Muscle layer of duodenum (tissue), 2 donors: ENCODE measurements around the gene SMC4.

Experiments used
- H3K27ac ChIP-seq: one replicate; pipeline ENCODE4 v1.7.0; 2013; ENCODE audit warnings: mild to moderate bottlenecking, low read length
- H3K27me3 ChIP-seq: one replicate; pipeline ENCODE4 v1.7.0; 2013; ENCODE audit warnings: low read depth, mild to moderate bottlenecking, control low read depth, low read length
- H3K36me3 ChIP-seq, 2 donors: one replicate each; pipeline ENCODE4 v1.7.0; 2013; ENCODE audit warnings: low read length in 2 of 2, control low read depth in 1 of 2, mild to moderate bottlenecking in 1 of 2; ENCODE audit not compliant: insufficient read depth in 2 of 2, control insufficient read depth in 1 of 2
- H3K4me1 ChIP-seq, 2 donors: one replicate each; pipeline ENCODE4 v1.7.0; 2013; ENCODE audit warnings: low read length in 2 of 2, mild to moderate bottlenecking in 2 of 2, control low read depth in 1 of 2, moderate library complexity in 1 of 2; ENCODE audit not compliant: insufficient read depth in 2 of 2, control insufficient read depth in 1 of 2
- H3K4me3 ChIP-seq, 2 donors: one replicate each; pipeline ENCODE4 v1.7.0; 2013; ENCODE audit warnings: low read length in 2 of 2, low read depth in 1 of 2, mild to moderate bottlenecking in 1 of 2
- H3K9me3 ChIP-seq, 2 donors: one replicate each; pipeline ENCODE4 v1.7.0; 2013; ENCODE audit warnings: low read length in 2 of 2, control low read depth in 1 of 2, mild to moderate bottlenecking in 1 of 2; ENCODE audit not compliant: control insufficient read depth in 1 of 2
- donor health status: healthy.

Gene SMC4

DNA sequence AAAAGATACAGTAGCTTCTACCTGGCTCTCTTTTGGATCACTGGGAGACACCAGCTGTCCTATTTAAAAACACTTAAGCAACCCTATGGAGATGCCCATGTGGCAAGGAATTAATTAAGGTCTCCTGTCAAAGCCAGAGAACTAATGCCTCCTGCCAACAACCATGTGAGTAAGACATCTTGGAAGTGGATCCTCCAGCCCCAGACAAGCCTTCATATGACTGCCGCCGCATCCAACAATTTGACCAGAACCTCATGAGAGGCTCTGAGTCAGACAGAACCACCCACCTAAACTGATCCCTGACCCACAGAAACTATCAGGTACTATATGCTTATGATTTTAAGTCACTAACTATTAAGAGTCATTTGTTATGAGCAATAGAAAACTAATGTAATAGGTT is 22.8 kb upstream of the SMC4 start:
- Histone ChIP-seq H3K27me3 (no peaks in the 10 kb centered on the region), H3K4me3 (no peak overlapping the region), H3K36me3 (peaks cover 11 to 17% of the 10 kb centered on the region in 2 donors), H3K27ac (no peak overlapping the region), H3K9me3 (no peaks in the 10 kb centered on the region), H3K4me1 (no peaks in the 10 kb centered on the region)

DNA sequence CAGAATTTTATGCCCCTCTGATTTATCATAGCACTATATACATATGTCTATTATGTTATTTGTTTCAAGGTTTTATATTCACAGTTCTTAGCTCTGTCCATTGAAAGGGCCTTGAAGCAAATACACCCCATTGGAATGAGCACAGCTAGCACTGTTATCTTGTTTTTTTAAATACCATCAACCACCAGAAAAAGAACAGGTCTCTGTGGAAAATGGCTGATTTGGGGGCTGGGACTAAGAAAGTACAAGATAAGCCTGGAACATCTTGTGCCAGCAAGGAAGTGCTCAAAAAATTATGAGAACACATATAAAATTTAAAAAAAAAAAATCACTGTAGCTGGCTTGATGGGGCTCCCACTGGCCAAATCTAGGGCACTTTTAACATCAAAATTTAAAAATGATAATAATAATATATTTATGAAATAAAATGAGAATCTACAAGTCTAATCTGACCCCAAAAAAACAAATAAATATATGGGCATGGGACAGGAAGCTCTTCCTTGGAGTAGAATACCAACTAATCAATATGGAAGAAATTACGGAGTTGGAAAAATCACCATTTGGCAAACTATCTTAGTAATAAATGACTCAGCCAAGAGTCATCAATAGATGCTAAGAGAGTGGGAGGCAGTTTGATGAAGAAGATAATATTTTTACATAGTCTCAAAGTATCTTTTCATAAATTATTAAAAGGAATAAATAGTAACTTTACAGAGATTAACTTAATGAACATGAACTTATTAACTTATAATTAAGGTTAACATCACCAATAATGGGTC is 20.9 kb upstream of the SMC4 start:
- Histone ChIP-seq H3K27me3 (no peaks in the 10 kb centered on the region), H3K27ac (no peak overlapping the region), H3K4me1 (no peaks in the 10 kb centered on the region), H3K4me3 (no peak overlapping the region), H3K9me3 (no peaks in the 10 kb centered on the region), H3K36me3 (peaks cover 11 to 17% of the 10 kb centered on the region in 2 donors)

DNA sequence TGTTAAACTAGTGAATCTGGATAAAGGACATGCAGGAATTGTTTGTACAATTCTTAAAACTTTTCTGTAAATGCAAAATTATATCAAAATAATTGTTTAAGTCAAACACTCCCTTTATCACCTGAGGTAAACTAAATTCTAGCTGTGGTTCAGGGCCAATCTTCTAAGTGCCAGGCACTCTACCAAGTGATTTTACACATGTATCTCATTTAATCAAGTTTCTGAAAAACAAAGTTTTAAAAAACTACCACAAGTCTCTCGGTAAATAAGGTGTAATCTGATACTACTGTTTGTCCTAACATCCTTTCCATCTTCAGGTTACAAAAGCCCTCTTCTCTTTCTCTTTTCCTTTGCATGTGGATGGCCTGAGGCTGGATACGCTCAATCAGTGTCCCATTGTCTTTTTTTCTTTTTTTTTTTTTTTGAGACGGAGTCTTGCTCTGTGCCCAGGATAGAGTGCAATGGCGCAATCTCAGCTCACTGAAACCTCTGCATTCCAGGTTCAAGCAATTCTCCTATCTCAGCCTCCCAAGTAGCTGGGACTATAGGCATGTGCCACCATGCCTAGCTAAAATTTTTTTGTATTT is 19.7 kb upstream of the SMC4 start:
- H3K36me3 ChIP-seq = peaks cover 10 to 11% of the 10 kb centered on the region in 2 donors
- no peaks in the 10 kb centered on the region for H3K27me3 ChIP-seq
- no peak overlapping the region for H3K27ac ChIP-seq
- no peak overlapping the region for H3K4me3 ChIP-seq
- no peaks in the 10 kb centered on the region for H3K4me1 ChIP-seq
- H3K9me3 ChIP-seq = no peaks in the 10 kb centered on the region

DNA sequence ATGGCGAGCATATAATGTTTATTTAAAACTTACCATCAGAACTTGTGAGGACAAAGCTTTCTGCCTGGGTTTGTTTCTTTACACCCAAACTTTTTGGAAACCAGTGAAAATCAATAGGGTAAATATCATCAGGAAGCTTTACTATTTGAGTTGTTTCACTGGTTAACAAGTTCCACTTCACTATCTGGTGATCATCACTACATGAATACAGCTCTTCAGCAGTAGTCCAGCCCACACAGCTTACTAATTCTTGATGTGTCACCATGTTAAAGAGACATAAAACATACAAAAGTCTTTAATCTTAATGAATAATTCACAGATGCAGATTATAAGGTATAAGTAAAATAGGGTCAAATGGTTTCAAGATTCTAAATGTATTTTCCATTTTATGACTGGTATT is 18.0 kb upstream of the SMC4 start:
- H3K27ac ChIP-seq = no peak overlapping the region
- H3K27me3 ChIP-seq = no peaks in the 10 kb centered on the region
- H3K4me1 ChIP-seq = no peaks in the 10 kb centered on the region
- H3K36me3 ChIP-seq = peaks cover 4 to 6% of the 10 kb centered on the region in 2 donors
- no peak overlapping the region for H3K4me3 ChIP-seq
- no peaks in the 10 kb centered on the region for H3K9me3 ChIP-seq

DNA sequence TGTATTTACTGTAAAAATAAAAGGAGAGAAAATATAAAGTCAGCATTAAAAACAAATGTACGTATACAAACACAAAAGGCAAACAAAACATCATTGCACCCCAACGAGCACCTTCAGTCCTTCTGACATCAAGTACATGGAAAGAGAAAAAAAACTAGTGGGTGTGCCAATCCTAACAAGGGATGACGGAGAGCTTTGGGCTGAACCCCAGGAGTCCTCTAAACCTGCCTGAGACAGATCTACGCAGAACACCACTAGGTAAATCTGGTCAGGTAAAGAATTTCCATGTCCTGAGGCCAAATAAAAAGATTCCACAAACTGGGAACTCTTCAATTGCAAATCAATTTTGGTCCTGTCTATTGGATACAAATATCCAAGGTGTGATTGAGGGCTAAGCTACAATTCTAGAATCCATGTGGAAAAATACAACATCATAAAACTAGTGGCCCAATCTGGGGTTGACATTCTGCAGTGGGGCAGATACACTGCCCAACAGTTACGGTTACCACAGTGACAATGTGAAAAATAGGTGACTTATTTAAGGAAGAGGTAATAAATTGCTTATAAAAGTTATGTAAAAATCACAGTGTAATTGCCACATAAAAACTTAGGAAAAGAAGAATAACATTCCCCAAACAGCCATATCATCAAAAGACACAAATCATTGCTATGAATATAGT is 14.7 kb upstream of the SMC4 start:
- H3K36me3 ChIP-seq = no peaks in the 10 kb centered on the region
- no peaks in the 10 kb centered on the region for H3K27me3 ChIP-seq
- no peak overlapping the region for H3K27ac ChIP-seq
- H3K4me1 ChIP-seq = no peaks in the 10 kb centered on the region
- H3K4me3 ChIP-seq = no peak overlapping the region
- H3K9me3 ChIP-seq = no peaks in the 10 kb centered on the region

DNA sequence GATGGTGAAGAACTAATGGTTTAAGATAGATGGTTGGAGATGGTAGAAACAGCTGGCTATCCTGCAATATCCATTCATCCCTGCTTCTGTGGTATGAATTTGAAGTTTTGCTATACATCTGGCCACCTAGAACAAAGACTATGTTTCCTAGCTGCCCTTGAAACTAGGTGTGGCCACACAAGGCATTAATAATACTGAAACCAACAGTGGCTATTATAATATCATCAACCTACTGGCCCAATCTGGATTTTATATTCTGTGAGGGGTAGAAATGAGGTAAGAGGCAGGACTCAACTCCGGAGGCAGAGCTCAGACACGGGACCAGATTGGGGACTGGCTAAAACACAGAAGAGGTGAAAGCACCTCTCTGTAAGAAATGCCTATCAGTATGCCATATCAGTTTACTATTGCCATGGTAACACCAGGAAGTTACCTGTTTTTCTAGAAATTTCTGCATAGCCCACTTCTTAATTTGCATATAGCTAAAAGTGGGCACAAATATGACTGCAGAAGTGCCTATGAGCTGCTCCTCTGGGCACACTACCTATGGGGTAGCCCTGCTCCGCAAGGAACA is 8.8 kb upstream of the SMC4 start:
- H3K4me1 ChIP-seq = no peaks in the 10 kb centered on the region
- no peak overlapping the region for H3K4me3 ChIP-seq
- H3K27me3 ChIP-seq = no peaks in the 10 kb centered on the region
- no peaks in the 10 kb centered on the region for H3K36me3 ChIP-seq
- no peaks in the 10 kb centered on the region for H3K9me3 ChIP-seq
- H3K27ac ChIP-seq = no peak overlapping the region

DNA sequence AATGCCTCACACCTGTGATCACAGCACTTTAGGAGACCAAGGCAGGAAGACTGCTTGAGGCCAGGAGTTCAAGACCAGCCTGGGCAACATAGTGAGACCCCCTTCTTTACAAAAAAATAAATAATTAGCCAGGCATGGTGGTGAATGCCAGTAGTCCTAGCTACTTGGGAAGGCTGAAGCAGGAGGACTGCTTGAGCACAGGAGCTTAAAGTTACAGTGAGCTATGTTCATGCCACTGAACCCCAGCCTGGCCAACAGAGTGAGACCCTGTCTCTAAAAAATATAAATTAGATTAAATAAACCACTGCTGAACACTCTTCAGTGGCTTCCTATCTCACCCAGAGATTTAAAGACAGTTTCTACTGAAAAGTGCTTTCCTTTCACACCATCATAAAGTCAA is 6.7 kb upstream of the SMC4 start:
- H3K4me1 ChIP-seq = peaks cover 0 to 1% of the 10 kb centered on the region in 2 donors
- H3K27ac ChIP-seq = no peak overlapping the region
- no peaks in the 10 kb centered on the region for H3K27me3 ChIP-seq
- H3K4me3 ChIP-seq = no peak overlapping the region
- H3K9me3 ChIP-seq = no peaks in the 10 kb centered on the region
- no peaks in the 10 kb centered on the region for H3K36me3 ChIP-seq

DNA sequence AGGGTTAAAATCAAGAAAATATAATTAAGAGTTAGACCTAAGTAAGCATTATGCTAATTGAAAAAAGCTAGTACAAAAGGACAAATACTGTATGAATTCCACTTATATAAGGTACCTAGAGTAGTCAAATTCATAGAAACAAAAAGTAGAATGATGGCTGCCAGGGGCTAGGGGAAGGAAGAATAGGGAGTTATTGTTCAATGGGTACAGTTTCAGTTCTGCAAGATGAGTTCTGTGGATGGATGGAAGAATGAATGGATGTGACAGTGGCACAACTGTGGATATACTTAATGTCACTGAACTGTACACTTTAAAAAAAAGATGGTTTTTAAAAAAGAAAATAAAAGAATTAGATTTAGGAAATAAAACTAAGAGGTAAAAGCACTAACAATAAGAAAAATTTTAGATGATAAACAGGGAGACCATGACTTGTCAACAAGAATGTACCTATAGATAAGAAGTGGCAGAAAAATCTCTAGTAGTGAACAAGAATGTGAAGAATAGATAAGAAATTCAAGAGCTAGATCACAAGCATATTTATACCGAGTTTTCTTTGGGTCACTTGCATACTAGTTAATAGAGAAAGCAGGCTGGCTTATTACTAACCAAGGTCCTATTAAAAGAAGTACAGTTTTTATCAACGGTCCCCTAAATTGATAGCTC is 6.0 kb upstream of the SMC4 start:
- no peaks in the 10 kb centered on the region for H3K9me3 ChIP-seq
- H3K27ac ChIP-seq = no peak overlapping the region
- H3K4me3 ChIP-seq = no peak overlapping the region
- no peaks in the 10 kb centered on the region for H3K36me3 ChIP-seq
- peaks cover 0 to 8% of the 10 kb centered on the region in 2 donors for H3K4me1 ChIP-seq
- H3K27me3 ChIP-seq = no peaks in the 10 kb centered on the region

DNA sequence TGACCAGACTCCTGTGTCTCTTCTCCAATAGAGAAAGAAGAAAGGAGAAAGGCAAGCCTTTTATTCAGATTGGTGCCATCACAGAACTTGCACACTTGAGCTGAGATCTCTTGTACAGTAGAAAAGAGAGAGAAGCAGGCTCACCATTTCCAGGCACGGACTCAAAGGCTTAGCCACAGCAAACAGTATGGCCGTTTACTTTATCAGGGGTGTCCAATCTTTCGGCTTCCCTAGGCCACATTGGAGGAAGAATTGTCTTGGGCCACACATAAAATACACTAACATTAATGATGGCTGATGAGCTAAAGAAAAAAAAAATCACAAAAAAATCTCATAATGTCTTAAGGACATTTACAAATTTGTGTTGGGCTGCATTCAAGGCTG is 5.4 kb upstream of the SMC4 start:
- Histone ChIP-seq H3K36me3 (no peaks in the 10 kb centered on the region), H3K27ac (no peak overlapping the region), H3K4me1 (peaks cover 0 to 8% of the 10 kb centered on the region in 2 donors), H3K9me3 (no peaks in the 10 kb centered on the region), H3K27me3 (no peaks in the 10 kb centered on the region), H3K4me3 (no peak overlapping the region)

DNA sequence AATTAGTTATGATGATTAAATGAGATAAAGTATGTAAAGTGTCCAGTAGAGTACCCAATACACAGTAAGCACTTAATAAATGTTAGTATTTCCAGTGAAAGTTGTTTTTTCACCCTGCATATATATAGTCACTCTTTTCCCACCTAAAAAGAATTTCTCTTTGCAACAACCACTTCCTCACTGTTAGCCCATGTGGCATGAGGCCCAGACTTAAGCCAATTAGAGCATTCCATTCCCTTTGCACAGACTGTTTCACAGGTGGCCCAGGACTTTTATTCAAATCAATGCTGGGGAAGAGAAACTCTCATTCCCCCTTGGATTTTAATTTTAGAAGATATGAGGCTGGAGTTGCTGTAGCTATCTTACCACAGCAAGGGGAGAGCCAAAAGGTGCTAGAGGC is 4.2 kb upstream of the SMC4 start:
- Histone ChIP-seq H3K9me3 (no peaks in the 10 kb centered on the region), H3K27ac (no peak overlapping the region), H3K27me3 (no peaks in the 10 kb centered on the region), H3K4me3 (no peak overlapping the region), H3K4me1 (peaks cover 0 to 10% of the 10 kb centered on the region in 2 donors), H3K36me3 (no peaks in the 10 kb centered on the region)

DNA sequence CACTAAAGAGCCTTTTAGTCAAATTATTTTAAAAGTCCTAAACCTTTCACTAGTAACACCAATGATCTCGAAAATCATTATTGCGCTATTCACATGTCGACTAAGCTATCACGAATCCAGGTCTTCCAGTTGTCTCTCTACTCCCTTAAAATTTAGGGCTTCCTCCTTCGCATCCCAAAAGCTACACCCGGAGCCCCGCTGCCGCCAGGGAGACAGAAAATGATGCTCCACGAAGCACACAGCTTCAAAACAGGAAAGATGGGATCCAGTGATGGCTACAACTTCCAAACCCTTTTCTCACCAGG is 678 bp upstream of the SMC4 start:
- Histone ChIP-seq H3K4me3 (peak overlapping the region; percentile 96 to 100), H3K9me3 (no peaks in the 10 kb centered on the region), H3K27ac (peak overlapping the region; percentile 90), H3K27me3 (no peaks in the 10 kb centered on the region), H3K36me3 (no peaks in the 10 kb centered on the region), H3K4me1 (peaks cover 0 to 21% of the 10 kb centered on the region in 2 donors)
